GM18907 (cell line): Measurements from ENCODE around the gene CD164.

ENCODE experiments used
- ATAC-seq: cut with Tn5 transposase; IDR thresholded peaks from one replicate; pipeline ENCODE4 v1.9.1; 2021; ENCODE audit warnings: mild to moderate bottlenecking, moderate library complexity; ENCODE audit not compliant: unreplicated experiment

The CD164 gene

GRCh38 chr6:109381747-109382575, at the start of gene CD164:
CD164 (minus strand) TSS chr6:109382467; CDS start chr6:109382378, 89 bp downstream.
- ATAC-seq: peak; percentile 65

DNA sequence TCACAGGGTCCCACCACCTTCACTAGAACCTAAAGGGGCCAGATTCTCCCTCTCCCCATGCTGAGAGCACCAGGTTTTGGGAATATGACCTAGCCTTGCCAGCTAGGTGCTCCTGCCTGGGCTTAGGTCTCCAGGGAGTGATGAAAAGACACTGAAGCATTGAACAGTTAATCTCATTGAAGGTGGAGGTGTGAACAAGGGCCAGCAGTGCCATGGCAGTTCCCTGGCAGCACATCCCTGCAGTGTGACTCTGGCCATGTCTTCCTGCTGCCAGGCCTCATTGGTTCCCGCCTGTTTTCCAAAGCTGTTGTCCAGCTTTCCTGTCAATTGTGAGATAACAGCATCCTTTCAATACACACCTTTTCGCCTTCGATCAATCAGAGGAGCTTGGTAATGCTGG, 47.2 kb upstream of the CD164 start:
- ATAC-seq: no peak

DNA sequence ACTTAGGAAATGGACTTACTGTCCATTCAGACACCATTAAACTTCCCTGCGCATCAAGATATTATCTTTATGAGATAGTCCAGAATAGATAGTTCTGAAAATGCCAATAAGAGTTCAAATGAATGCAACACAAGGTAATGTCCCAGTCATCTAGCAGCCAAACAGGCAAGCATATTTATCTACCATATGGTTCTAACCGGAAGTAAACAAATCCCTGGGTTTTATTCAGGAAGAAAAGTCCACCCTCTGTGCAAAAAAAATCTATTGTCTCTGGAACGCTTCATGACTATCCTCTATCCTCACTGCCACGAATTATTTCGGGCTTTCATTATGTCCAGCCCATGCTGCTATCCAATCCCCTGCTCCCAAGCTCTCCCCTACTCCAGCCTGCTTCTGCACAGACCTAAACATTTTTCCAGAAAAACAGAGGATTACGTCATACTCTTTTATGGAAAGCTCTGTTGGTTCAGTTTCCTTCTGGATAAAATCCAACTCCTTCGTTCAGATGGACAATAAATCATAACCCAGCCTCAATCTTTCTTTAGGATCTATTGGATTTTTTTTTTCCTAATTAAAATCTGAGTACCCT, 46.7 kb upstream of the CD164 start:
- no peak for ATAC-seq

- ATAC-seq: no peak
These were observed 42.7 kb upstream of the CD164 start for GRCh38 chr6:109424946-109425345.

- no peak for ATAC-seq
These were observed 38.9 kb upstream of the CD164 start for GRCh38 chr6:109421184-109421583.

DNA sequence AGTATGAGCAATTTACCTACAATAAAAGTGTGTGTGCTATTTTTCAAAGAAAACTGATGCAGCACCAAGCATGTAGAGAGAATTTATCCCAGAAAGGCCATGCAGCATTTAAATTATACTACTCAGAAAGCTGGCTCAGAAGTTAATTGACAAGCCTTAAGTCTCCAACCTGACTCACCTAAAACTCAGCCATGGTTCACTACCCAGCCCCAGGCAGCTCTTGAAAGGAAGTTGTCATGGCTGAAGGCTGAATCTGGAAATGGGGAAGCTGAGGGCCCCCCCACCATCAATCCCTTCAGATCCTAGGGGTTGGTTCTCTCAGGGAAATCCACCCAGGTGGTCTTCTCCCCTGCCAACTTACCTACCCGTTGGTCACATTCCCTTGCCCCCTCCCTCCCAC, 38.5 kb upstream of the CD164 start:
- ATAC-seq: no peak

DNA sequence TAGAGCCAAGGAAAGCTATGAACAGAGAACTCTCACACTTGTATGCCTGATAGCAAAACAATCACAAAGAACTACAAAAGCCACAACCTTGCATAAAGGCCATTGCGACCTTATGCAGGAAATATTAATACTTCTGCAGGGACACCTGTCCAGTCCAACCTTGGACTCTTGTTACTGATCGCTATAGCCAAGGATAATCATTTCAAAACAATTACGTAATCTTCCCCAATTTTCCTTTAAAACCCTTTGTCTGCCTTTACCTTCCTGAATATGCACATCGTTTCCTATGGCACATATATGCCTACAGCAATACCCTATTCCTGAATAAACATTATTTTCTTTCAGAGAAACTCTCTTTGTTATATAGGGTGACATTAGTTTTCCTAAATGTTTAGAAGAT, 35.4 kb upstream of the CD164 start:
- no peak for ATAC-seq

GRCh38 chr6:109411034-109411433, 28.8 kb upstream of the CD164 start:
- no peak for ATAC-seq

DNA sequence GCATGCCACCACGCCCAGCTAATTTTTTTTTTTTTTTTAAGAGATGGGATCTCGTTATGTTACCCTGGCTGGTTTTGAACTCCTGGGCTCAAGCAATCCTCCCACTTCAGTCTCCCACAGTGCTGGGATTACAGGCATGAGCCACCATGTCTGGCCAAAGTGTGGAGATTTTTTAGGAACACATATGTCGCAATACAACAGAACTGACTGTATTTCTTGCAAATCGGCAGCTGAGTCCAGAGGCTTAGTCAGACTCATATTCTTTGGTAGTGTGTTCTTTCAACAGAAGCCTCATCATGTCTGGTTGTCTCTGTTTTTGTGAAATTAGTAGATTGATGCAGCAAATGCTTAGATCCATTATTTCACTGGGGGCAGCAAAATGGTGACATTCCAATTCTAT, 23.9 kb upstream of the CD164 start:
- no peak for ATAC-seq

- ATAC-seq: no peak
These were observed 14.8 kb upstream of the CD164 start for GRCh38 chr6:109397020-109397419.

DNA sequence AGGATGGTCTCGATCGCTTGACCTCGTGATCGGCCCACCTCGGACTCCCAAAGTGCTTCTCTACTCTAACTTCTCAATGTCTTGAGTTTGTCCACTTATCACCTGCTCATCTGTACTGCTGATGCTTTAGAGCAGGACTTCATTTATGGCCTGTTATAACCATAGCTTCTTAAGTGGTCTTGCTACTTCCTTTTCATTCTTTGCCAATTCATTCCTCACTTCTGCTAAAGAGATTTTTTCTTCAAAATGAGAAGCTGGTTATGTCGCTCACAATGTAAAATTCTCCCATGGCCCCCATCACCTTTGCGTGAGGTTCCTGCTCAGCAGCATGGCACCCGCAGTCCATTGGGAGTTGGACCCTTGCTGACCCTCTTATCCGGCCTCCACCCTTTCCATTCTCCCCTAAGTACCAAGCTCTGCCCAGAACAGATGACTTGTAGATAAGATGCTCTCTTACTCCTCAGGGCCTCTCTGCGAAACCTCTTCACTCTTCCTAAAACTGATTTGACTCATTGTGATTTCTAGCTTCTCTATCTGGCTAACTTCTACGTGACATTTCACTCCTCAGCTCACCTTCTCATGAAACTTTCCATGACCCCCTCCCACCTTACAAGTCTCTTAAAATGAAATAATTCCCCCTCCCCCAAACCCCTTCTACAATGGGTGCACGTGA, 13.9 kb upstream of the CD164 start:
- no peak for ATAC-seq

GRCh38 chr6:109393886-109394281, 11.6 kb upstream of the CD164 start:
- ATAC-seq: no peak

DNA sequence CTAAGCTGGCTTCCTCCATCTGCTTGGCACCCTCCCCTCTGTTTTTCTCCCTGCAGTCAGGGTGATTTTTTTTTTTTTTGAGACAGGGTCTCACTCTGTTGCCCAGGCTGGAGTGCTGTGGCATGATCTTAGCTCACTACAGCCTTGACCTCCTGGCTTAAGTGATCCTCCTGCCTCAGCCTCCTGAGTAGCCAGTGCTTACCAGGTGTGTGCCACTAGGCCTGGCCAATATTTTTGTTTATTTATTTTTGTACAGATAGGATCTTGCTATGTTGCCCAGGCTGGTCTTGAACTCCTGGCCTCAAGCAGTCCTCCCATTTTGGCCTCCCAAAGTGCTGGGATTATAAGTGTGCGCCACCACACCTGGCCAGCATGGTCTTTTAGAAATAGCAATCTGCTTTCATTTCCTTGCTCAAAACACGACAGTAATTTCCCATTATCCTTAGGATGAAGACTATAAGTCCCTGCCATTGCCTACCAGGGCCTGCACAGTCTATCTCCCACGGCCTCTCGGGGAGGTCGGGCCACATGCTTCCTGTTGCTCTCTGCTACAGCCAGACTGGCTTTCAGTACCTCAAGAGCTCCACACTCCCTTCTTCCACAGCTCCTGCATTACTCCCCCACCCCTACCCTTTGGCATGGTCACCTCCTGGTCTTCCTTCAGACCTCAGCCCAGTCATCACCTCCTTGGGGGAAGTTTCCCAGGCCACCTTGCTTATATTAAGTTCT, 11.1 kb upstream of the CD164 start:
- ATAC-seq: no peak

GRCh38 chr6:109389650-109390274, 7.5 kb upstream of the CD164 start:
- no peak for ATAC-seq

DNA sequence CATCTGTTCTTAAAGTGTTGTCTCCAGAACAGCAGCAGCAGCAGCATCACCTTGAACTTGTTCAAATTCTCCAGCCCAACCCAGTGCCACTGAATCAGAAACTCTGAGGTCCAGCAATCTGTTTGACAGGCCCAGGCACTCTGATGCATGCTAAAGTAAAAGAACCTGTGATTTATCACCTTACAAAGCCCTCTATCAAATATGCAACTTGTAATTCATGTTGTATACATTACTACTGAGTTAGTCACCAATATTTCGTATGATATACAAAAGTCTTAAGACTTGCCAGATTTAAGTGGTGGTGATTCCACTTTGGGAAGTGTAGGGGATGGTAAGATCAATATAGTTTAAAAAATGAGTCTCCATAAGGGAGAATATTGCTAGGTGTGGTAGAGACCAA, 6.0 kb upstream of the CD164 start:
- no peak for ATAC-seq

GRCh38 chr6:109383438-109383940, 1.2 kb upstream of the CD164 start:
- ATAC-seq: no peak

DNA sequence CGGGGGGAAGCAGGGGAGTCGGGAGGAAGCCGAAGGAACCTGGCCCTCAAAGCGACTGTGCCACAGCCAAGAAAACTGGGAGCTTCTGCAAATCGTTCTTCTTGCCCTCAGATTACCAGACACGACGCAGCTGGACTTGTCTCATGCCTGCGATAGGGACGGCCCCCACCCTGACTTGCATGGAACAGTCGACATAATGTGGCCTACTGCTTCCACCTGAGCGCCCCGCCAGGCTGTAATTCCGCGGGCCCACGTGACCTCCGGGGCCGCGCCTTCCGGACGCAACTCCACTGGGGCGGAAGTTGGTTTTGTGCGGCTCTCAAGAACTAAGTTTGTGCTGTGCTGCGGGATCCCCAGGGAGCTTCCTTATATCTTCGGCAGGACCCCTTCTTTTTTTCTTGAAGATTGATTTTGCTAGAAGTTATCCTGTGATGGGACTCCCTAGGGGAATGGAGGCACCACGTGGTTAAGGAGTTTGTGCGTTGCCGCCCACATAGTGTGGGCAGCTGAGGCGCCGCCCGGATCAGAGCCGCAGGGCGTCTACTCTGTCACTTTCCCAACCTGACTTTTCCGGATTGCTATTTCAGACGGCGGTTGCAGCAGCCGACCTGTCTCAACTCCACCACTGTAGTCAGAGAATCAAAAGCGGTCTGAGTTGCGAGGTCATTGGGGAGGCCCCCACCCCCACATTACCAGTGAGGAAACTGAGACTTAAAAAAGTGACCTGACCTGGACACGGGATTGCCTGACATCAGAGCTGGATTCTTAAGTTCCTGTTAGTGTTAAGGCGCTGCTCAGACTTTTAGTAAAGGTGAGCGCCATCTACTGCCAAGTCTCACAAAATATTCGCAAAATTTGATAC, 540 bp upstream of the CD164 start:
- peak; percentile 77 for ATAC-seq

- peak; percentile 1 for ATAC-seq
These were observed 1.1 kb downstream of the CD164 start for GRCh38 chr6:109381061-109381746.

GRCh38 chr6:109379711-109380110, 2.6 kb downstream of the CD164 start:
- ATAC-seq: no peak
